ENCODE measurements around the gene NR0B2. TPM values are rescaled to one million over a fixed set of nuclear protein-coding genes. Genes with fewer than 3 reads are reported as not detected.

Gene NR0B2
- polyA plus RNA-seq, 2 of the 4 experiments (the other 2 are of a cell fraction) = not detected

GRCh38 chr1:26922901-26923300, 9.1 kb upstream of the NR0B2 start:
- no peak for DNase-seq (ENCODE audit: low read depth in 1 of 2, low spot score in 1 of 2)
- CTCF ChIA-PET = no interaction called here

GRCh38 chr1:26922431-26922729, 8.6 kb upstream of the NR0B2 start:
- no peak for DNase-seq (ENCODE audit: low read depth in 1 of 2, low spot score in 1 of 2)
- POLR2A ChIA-PET = no interaction called here
- 30% methylated on average over 6 of the region's 6 CpGs for WGBS (ENCODE audit: missing lambda C conversion rate)
- Histone ChIP-seq H3K9me3 (no peaks in the 10 kb centered on the region), H3K4me2 (peak overlapping the region; percentile 99), H3K27ac (peak overlapping the region; percentile 90 to 98), H3K4me1 (peaks cover 18% of the 10 kb centered on the region), H3K4me3 (peak overlapping the region; percentile 98)
- CTCF ChIA-PET = no interaction called here
- no peak for ATAC-seq
- no peak for TF ChIP-seq BHLHE40 (IDR thresholded peaks at IDR 0.05; ENCODE audit: low read depth, low read length)
- no peak for TF ChIP-seq ZNF302 (CRISPR knock-in tag; IDR thresholded peaks at IDR 0.05)
- no peak for TF ChIP-seq KDM1A (IDR thresholded peaks at IDR 0.05; ENCODE audit: low read depth)
- TF ChIP-seq E2F6 (IDR thresholded peaks at IDR 0.05; ENCODE audit: borderline replicate concordance, low read depth) = no peak
- no peak for TF ChIP-seq BCL3 (IDR thresholded peaks at IDR 0.05)
- no peak for TF ChIP-seq HOXB13 (CRISPR knock-in tag; IDR thresholded peaks at IDR 0.05; ENCODE audit: low read depth)
- TF ChIP-seq EHMT2 (IDR thresholded peaks at IDR 0.05; ENCODE audit: low read depth) = no peak
- TF ChIP-seq HMGXB4 (CRISPR knock-in tag; IDR thresholded peaks at IDR 0.05; ENCODE audit: borderline replicate concordance) = no peak
- TF ChIP-seq ZC3H11A (IDR thresholded peaks at IDR 0.05) = no peak
- no peak for TF ChIP-seq ZSCAN20 (CRISPR knock-in tag; IDR thresholded peaks at IDR 0.05)
- TF ChIP-seq TFCP2L1 (CRISPR knock-in tag; IDR thresholded peaks at IDR 0.05) = no peak
- TF ChIP-seq POLR2AphosphoS2 (conservative IDR thresholded peaks at IDR 0.05; ENCODE audit: low read length) = no peak
- TF ChIP-seq RARB (CRISPR knock-in tag; IDR thresholded peaks at IDR 0.05) = no peak
- no peak for TF ChIP-seq ATOH8 (CRISPR knock-in tag; IDR thresholded peaks at IDR 0.05; ENCODE audit: low read depth)
- no peak for TF ChIP-seq NFE2L2 (conservative IDR thresholded peaks at IDR 0.05; ENCODE audit: low read length)
- no peak for FAIRE-seq

More at GRCh38 chr1:26922901-26923300, 9.1 kb upstream of the NR0B2 start:
- Histone ChIP-seq H3K9me3 (no peaks in the 10 kb centered on the region), H3K4me1 (peaks cover 18% of the 10 kb centered on the region), H3K4me2 (peak overlapping the region; percentile 99), H3K4me3 (peak overlapping the region; percentile 98), H3K27ac (peak overlapping the region in 1 of 2 experiments; percentile 98; a peak in 3 of 6 replicates)
- no peak for TF ChIP-seq FOSL2 (IDR thresholded peaks at IDR 0.05)
- no peak for TF ChIP-seq FOSL2 (CRISPR knock-in tag; IDR thresholded peaks at IDR 0.05)
- no peak for TF ChIP-seq E2F6 (IDR thresholded peaks at IDR 0.05; ENCODE audit: borderline replicate concordance, low read depth)
- no peak for TF ChIP-seq BHLHE40 (IDR thresholded peaks at IDR 0.05; ENCODE audit: low read depth, low read length)
- TF ChIP-seq PHF8 (IDR thresholded peaks at IDR 0.05; ENCODE audit: borderline replicate concordance, low read depth) = no peak
- TF ChIP-seq MAX (IDR thresholded peaks at IDR 0.05) = no peak
- no peak for TF ChIP-seq HMGXB4 (CRISPR knock-in tag; IDR thresholded peaks at IDR 0.05; ENCODE audit: borderline replicate concordance)
- TF ChIP-seq GATA3 (IDR thresholded peaks at IDR 0.05; ENCODE audit: borderline replicate concordance) = no peak
- no peak for TF ChIP-seq NR3C1 (IDR thresholded peaks at IDR 0.05)
- no peak for TF ChIP-seq RFX5 (IDR thresholded peaks at IDR 0.05)
- no peak for TF ChIP-seq MYC (IDR thresholded peaks at IDR 0.05; ENCODE audit: borderline replicate concordance, low read length)
- no peak for TF ChIP-seq EHF (CRISPR knock-in tag; IDR thresholded peaks at IDR 0.05)
- ATAC-seq (no peak), FAIRE-seq (no peak)
- WGBS (ENCODE audit: missing lambda C conversion rate) = 86% methylated on average over 3 of the region's 3 CpGs
- POLR2A ChIA-PET = no interaction called here

All from A549 (cell line).